Neural cell (in vitro differentiated cells): ENCODE measurements around the gene UBA1. TPM values are rescaled to one million over a fixed set of nuclear protein-coding genes. Genes with fewer than 3 reads are reported as not detected.

Experiments
- H2AFZ ChIP-seq: fragments of 200-600, 300-800 bp; sonication (generic), shearing (Covaris generic); 2 replicates; pipeline ENCODE4 v1.6.0; 2014; ENCODE audit warnings: low read depth, mild to moderate bottlenecking, antibody characterized with exemption, low read length, moderate library complexity
- H3F3A ChIP-seq: fragments of 200-600 bp; shearing (Covaris generic); 2 replicates; pipeline ENCODE4 v1.6.1; 2016; ENCODE audit warnings: mild to moderate bottlenecking, moderate library complexity, mixed read lengths, antibody characterized with exemption, low read length; ENCODE audit not compliant: insufficient read depth, poor library complexity, severe bottlenecking
- H3K27ac ChIP-seq: fragments of 200-600, 300-800 bp; sonication (generic), shearing (Covaris generic); 2 replicates; pipeline ENCODE4 v1.5.1; 2014; ENCODE audit warnings: mild to moderate bottlenecking, low read length, moderate library complexity
- H3K27me3 ChIP-seq: fragments of 300-800, 200-600 bp; sonication (generic), shearing (Covaris generic); 2 replicates; pipeline ENCODE4 v1.6.0; 2014; ENCODE audit warnings: mild to moderate bottlenecking, low read depth, low read length, moderate library complexity; ENCODE audit not compliant: insufficient read depth
- H3K36me3 ChIP-seq: fragments of 300-800, 200-600 bp; sonication (generic), shearing (Covaris generic); 2 replicates; pipeline ENCODE4 v1.5.1; 2014; ENCODE audit warnings: mild to moderate bottlenecking, antibody characterized with exemption, low read length, moderate library complexity; ENCODE audit not compliant: insufficient read depth
- H3K4me2 ChIP-seq: fragments of 300-800, 200-600 bp; sonication (generic), shearing (Covaris generic); 2 replicates; pipeline ENCODE4 v1.6.0; 2014; ENCODE audit warnings: mild to moderate bottlenecking, low read length
- H3K4me3 ChIP-seq: fragments of 300-800, 200-600 bp; sonication (generic), shearing (Covaris generic); 2 replicates; pipeline ENCODE4 v1.5.1; 2014; ENCODE audit warnings: mild to moderate bottlenecking, low read length, moderate library complexity
- H3K79me2 ChIP-seq: fragments of 200-600 bp; shearing (Covaris generic); replicated peaks from 2 replicates; pipeline ENCODE4 v1.6.0; 2014; ENCODE audit warnings: mild to moderate bottlenecking, low read length, moderate library complexity; ENCODE audit not compliant: insufficient read depth
- H3K9ac ChIP-seq: fragments of 300-800, 200-600 bp; sonication (generic), shearing (Covaris generic); 2 replicates; pipeline ENCODE4 v1.6.1; 2016; ENCODE audit warnings: mild to moderate bottlenecking, low read length, mixed read lengths
- H3K9me2 ChIP-seq: fragments of 200-600 bp; shearing (Covaris generic); 2 replicates; pipeline ENCODE4 v1.6.1; 2016; ENCODE audit warnings: mild to moderate bottlenecking, low read length, mixed read lengths; ENCODE audit not compliant: insufficient read depth
- H3K9me3 ChIP-seq: fragments of 200-600, 300-800 bp; sonication (generic), shearing (Covaris generic); 2 replicates; pipeline ENCODE4 v1.6.1; 2016; ENCODE audit warnings: mild to moderate bottlenecking, mixed run types, low read length, moderate library complexity, mixed read lengths
- H4K20me1 ChIP-seq: fragments of 200-600 bp; shearing (Covaris generic); 2 replicates; pipeline ENCODE4 v1.6.1; 2016; ENCODE audit warnings: mild to moderate bottlenecking, mixed run types; ENCODE audit not compliant: insufficient read depth
- EP300 ChIP-seq: fragments of 450-650 bp; conservative IDR thresholded peaks from 2 replicates; pipeline ENCODE4 v1.6.1; 2014; ENCODE audit warnings: antibody characterized with exemption, mild to moderate bottlenecking, moderate library complexity; ENCODE audit not compliant: poor library complexity, severe bottlenecking
- EZH2 ChIP-seq: fragments of 200-600, 300-800 bp; shearing (Covaris generic), sonication (generic); IDR thresholded peaks from 2 replicates; pipeline ENCODE4 v1.6.1; 2014; ENCODE audit warnings: antibody characterized with exemption, low read length, borderline replicate concordance, mild to moderate bottlenecking; ENCODE audit not compliant: insufficient read depth, poor library complexity, severe bottlenecking
- MXI1 ChIP-seq: fragments of 450-650 bp; conservative IDR thresholded peaks from 2 replicates; pipeline ENCODE4 v1.6.1; 2014; ENCODE audit warnings: antibody characterized with exemption, mild to moderate bottlenecking; ENCODE audit not compliant: poor library complexity, severe bottlenecking
- POLR2AphosphoS5 ChIP-seq: IDR thresholded peaks from 2 replicates; pipeline ENCODE4 v1.6.1; 2012
- RAD21 ChIP-seq: fragments of 450-650 bp; conservative IDR thresholded peaks from 2 replicates; pipeline ENCODE4 v1.6.1; 2014; ENCODE audit warnings: antibody characterized with exemption, mild to moderate bottlenecking, moderate library complexity
- SMC3 ChIP-seq: fragments of 450-650 bp; conservative IDR thresholded peaks from 2 replicates; pipeline ENCODE4 v1.6.1; 2014; ENCODE audit warnings: antibody characterized with exemption, mild to moderate bottlenecking, moderate library complexity; ENCODE audit not compliant: poor library complexity
- TAF1 ChIP-seq: IDR thresholded peaks from 2 replicates; pipeline ENCODE4 v1.6.1; 2012; ENCODE audit warnings: low read depth
- polyA plus RNA-seq: library from polyadenylated mRNA; depleted of rRNA; stranded (reverse); fragments of >200 nt; gene quantifications from 2 replicates; pipeline ENCODE4 v1.2.3, GENCODE V29; 2014
- TF ChIP-seq, protein P1 (sequence below): IDR thresholded peaks from 2 replicates; pipeline ENCODE4 v1.6.1; 2012; ENCODE audit warnings: borderline replicate concordance
- TF ChIP-seq, protein P2 (sequence below): fragments of 450-650 bp; IDR thresholded peaks from 2 replicates; pipeline ENCODE4 v1.5.1; 2014; ENCODE audit warnings: antibody characterized with exemption, mild to moderate bottlenecking, moderate library complexity; ENCODE audit not compliant: poor library complexity, severe bottlenecking

UBA1 gene
- polyA plus RNA-seq, 1 donor from 2014 or later, result 132 TPM

GRCh38 chrX:47162927-47163583, 30.6 kb upstream of the UBA1 start:
- Histone ChIP-seq H3K9ac (no peak overlapping the region), H3K27ac (no peak overlapping the region), H4K20me1 (no peaks in the 10 kb centered on the region), H3K9me3 (no peaks in the 10 kb centered on the region), H3F3A (no peaks in the 10 kb centered on the region), H3K79me2 (no peaks in the 10 kb centered on the region), H2AFZ (no peak overlapping the region), H3K36me3 (no peaks in the 10 kb centered on the region), H3K4me3 (no peak overlapping the region), H3K9me2 (no peaks in the 10 kb centered on the region), H3K4me2 (no peak overlapping the region), H3K27me3 (no peaks in the 10 kb centered on the region)
- TF ChIP-seq, protein P1, sequence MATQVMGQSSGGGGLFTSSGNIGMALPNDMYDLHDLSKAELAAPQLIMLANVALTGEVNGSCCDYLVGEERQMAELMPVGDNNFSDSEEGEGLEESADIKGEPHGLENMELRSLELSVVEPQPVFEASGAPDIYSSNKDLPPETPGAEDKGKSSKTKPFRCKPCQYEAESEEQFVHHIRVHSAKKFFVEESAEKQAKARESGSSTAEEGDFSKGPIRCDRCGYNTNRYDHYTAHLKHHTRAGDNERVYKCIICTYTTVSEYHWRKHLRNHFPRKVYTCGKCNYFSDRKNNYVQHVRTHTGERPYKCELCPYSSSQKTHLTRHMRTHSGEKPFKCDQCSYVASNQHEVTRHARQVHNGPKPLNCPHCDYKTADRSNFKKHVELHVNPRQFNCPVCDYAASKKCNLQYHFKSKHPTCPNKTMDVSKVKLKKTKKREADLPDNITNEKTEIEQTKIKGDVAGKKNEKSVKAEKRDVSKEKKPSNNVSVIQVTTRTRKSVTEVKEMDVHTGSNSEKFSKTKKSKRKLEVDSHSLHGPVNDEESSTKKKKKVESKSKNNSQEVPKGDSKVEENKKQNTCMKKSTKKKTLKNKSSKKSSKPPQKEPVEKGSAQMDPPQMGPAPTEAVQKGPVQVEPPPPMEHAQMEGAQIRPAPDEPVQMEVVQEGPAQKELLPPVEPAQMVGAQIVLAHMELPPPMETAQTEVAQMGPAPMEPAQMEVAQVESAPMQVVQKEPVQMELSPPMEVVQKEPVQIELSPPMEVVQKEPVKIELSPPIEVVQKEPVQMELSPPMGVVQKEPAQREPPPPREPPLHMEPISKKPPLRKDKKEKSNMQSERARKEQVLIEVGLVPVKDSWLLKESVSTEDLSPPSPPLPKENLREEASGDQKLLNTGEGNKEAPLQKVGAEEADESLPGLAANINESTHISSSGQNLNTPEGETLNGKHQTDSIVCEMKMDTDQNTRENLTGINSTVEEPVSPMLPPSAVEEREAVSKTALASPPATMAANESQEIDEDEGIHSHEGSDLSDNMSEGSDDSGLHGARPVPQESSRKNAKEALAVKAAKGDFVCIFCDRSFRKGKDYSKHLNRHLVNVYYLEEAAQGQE, result no peak
- TF ChIP-seq TAF1, result no peak
- no peak for TF ChIP-seq MXI1
- TF ChIP-seq EP300, result no peak
- TF ChIP-seq, protein P2, sequence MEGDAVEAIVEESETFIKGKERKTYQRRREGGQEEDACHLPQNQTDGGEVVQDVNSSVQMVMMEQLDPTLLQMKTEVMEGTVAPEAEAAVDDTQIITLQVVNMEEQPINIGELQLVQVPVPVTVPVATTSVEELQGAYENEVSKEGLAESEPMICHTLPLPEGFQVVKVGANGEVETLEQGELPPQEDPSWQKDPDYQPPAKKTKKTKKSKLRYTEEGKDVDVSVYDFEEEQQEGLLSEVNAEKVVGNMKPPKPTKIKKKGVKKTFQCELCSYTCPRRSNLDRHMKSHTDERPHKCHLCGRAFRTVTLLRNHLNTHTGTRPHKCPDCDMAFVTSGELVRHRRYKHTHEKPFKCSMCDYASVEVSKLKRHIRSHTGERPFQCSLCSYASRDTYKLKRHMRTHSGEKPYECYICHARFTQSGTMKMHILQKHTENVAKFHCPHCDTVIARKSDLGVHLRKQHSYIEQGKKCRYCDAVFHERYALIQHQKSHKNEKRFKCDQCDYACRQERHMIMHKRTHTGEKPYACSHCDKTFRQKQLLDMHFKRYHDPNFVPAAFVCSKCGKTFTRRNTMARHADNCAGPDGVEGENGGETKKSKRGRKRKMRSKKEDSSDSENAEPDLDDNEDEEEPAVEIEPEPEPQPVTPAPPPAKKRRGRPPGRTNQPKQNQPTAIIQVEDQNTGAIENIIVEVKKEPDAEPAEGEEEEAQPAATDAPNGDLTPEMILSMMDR, result no peak
- TF ChIP-seq SMC3, result no peak
- TF ChIP-seq POLR2AphosphoS5, result no peak
- TF ChIP-seq RAD21, result no peak
- no peak for TF ChIP-seq EZH2

DNA sequence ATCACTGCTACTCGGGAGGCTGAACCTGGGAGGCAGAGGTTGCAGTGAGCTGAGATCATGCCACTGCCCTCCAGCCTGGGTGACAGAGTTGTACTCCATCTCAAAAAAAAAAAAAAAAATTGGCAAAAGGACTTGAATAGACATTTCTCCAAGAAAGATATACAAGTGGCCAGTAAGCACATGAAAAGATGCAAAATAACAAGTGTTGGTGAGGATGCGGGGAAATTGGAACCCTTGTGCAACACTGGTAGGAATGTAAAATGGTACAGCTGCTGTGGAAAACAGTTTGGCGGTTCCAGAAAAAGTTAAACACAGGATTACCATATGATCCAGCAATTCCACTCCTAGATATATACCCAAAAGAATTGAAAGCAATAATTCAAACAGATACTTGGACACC, 29.2 kb upstream of the UBA1 start:
- H2AFZ ChIP-seq, result no peak overlapping the region
- H3K4me2 ChIP-seq, result no peak overlapping the region
- no peaks in the 10 kb centered on the region for H4K20me1 ChIP-seq
- H3F3A ChIP-seq, result no peaks in the 10 kb centered on the region
- no peaks in the 10 kb centered on the region for H3K9me3 ChIP-seq
- H3K36me3 ChIP-seq, result no peaks in the 10 kb centered on the region
- H3K27me3 ChIP-seq, result no peaks in the 10 kb centered on the region
- no peak overlapping the region for H3K27ac ChIP-seq
- no peak overlapping the region for H3K9ac ChIP-seq
- no peaks in the 10 kb centered on the region for H3K9me2 ChIP-seq
- TF ChIP-seq MXI1 (no peak), POLR2AphosphoS5 (no peak), EZH2 (no peak), EP300 (no peak), SMC3 (no peak)
- TF ChIP-seq, protein P2, result no peak
- H3K4me3 ChIP-seq, result no peak overlapping the region
- H3K79me2 ChIP-seq, result no peaks in the 10 kb centered on the region
